Right lobe of liver (tissue), 6 donors: Measurements from ENCODE around the gene TBC1D12. TPM values are rescaled to one million over a fixed set of nuclear protein-coding genes. Genes with fewer than 3 reads are reported as not detected.

ENCODE experiments used
- ATAC-seq, 4 donors: fragments of 200-7000 bp; cut with Tn5 transposase; one replicate each; pipeline ENCODE4 v1.9.1; 2020; ENCODE audit warnings: mild to moderate bottlenecking in 4 of 4, moderate library complexity in 4 of 4
- DNase-seq, 3 donors: peaks; one replicate each; pipeline ENCODE4 v3.0.0-alpha.2; 2020
- H3K27ac ChIP-seq, 3 donors: fragments of 200-600 bp; one replicate each; pipeline ENCODE4 v1.8.0; 2022
- H3K27me3 ChIP-seq, 2 donors: fragments of 200-600 bp; one replicate each; pipeline ENCODE4 v1.8.0; 2022
- H3K36me3 ChIP-seq, 4 donors: fragments of 200-600 bp; sonication (generic) in 1 of 4; one replicate each; pipeline versions ENCODE4 v1.5.1 to v1.8.0; 2017 to 2022; ENCODE audit warnings: control low read depth in 1 of 4
- H3K4me1 ChIP-seq, 4 donors: fragments of 200-600 bp; sonication (generic) in 1 of 4; one replicate each; pipeline versions ENCODE4 v1.5.1 to v1.8.0; 2017 to 2022; ENCODE audit warnings: control low read depth in 1 of 4
- H3K4me3 ChIP-seq, 3 donors: fragments of 200-600 bp; one replicate each; pipeline ENCODE4 v1.8.0; 2022
- H3K9me3 ChIP-seq, 4 donors: fragments of 200-600 bp; sonication (generic) in 1 of 4; one replicate each; pipeline versions ENCODE4 v1.5.1 to v1.8.0; 2017 to 2022; ENCODE audit warnings: control low read depth in 1 of 4
- POLR2A ChIP-seq: fragments of 450-650 bp; IDR thresholded peaks from one replicate; pipeline ENCODE4 v1.6.1; 2017; ENCODE audit warnings: antibody characterized with exemption, mild to moderate bottlenecking
- intact Hi-C, 2 donors: fragments of 100-400 bp; cut with DNase I; formaldehyde crosslinking; loops; one replicate each; pipeline versions ENCODE4 v1.11.2 to v1.14.1; 2022
- total RNA-seq, 6 experiments: library from RNA; depleted of rRNA in 2 of 6; stranded (reverse); fragments of >200 nt in 2 of 6; fragmentation: NEBNext Ultra II Directional in 3 of 6; extraction: Animal tissue kit (Norgen Biotek cat#: 25700) in 3 of 6; gene quantifications; one replicate each; pipeline versions ENCODE4 v1.1.0 to v1.2.4, GENCODE V29; 2016 to 2023
- donor health status: DM: no; HTN: yes; CAD: no.
- donor health status: DM: no; HTN: no; CAD: no.
- donor health status: DM: no; HTN: no; CAD: no.
- donor health status: DM: no; HTN: yes; CAD: no.
- donor health status: DM: no; HTN: yes; CAD: no.

The TBC1D12 gene
- total RNA-seq, 6 experiments from 2014 or later, result 3.8 to 5.2 (median 4.9) TPM

GRCh38 chr10:94583124-94583523 is 180.8 kb downstream of the TBC1D12 start:
- intact Hi-C loops, result no loop called here
- Histone ChIP-seq H3K27ac (no peak overlapping the region), H3K4me1 (no peaks in the 10 kb centered on the region), H3K36me3 (no peaks in the 10 kb centered on the region), H3K27me3 (no peaks in the 10 kb centered on the region), H3K4me3 (no peak overlapping the region), H3K9me3 (no peaks in the 10 kb centered on the region)
- DNase-seq (no peak), ATAC-seq (no peak)
- TF ChIP-seq POLR2A, result no peak

Other genes with a start within 250 kb of the TBC1D12 start
- gene NOC3L, start 39.6 kb upstream of the TBC1D12 start, total RNA-seq, result 10 to 100 TPM in 1 of 6 experiments, 1 to 10 TPM in 5; 6.2 to 11.2 (median 9.5) TPM
- gene HELLS, start 143.2 kb downstream of the TBC1D12 start, total RNA-seq, result 10 to 100 TPM in 2 of 6 experiments, 1 to 10 TPM in 4; 1.3 to 12.8 (median 3.3) TPM